ENCODE results near the gene OLFM2.
"Not testable (repeated sequence)": the region's sequence is repeated elsewhere in the genome, so short reads cannot be mapped to it uniquely, and the experiment has no call there.

Gene OLFM2

DNA sequence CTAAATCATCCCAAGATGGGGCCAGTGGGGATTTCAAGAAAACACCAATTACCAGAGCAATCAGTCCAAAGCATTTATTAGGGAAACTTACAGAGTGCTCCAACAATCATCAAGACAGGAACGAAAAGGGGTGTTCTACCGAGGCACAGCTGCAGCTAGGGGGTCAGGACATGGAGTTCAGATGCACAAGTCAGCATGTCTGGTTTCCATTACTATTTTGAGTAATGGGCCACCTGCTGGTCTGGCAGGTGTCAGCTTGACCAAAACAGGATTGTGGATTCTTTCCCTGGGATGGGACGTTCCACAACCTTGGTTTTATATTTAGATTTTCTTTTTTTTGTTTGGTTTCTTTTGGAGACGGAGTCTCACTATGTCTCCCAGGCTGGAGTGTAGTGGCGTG lies 112.5 kb downstream of the OLFM2 start:
- no peak for DNase-seq

DNA sequence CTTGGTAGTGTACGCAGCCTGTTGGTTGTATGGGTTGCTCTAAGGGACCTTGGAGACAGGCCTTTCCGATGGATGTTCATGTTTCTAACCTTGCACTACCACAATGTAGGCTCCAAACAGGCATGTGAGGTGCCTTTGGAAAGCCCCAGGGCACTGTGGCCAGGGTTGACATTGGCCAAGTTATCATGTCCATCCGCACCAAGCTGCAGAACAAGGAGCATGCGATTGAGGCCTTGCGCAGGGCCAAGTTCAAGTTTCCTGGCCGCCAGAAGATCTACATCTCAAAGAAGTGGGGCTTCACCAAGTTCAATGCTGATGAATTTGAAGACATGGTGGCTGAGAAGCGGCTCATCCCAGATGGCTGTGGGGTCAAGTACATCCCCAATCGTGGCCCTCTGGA lies 116.3 kb downstream of the OLFM2 start:
- not testable (repeated sequence) for DNase-seq

DNA sequence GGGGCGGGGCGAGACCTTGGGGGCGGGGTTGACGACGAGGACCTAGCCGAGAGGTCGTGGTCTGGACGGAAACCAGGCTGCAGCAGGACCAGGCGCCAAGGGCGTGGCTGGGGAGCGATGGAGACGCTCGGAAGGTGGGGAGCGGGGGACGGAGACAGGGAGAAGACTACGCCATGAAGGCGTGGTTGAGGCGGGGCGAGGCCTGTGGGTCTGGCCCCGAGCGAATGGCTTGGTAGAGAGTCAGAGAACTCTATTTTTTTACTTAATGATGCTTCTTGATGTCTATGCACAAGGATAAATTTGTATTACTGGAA lies 116.8 kb downstream of the OLFM2 start:
- DNase-seq, result no peak

DNA sequence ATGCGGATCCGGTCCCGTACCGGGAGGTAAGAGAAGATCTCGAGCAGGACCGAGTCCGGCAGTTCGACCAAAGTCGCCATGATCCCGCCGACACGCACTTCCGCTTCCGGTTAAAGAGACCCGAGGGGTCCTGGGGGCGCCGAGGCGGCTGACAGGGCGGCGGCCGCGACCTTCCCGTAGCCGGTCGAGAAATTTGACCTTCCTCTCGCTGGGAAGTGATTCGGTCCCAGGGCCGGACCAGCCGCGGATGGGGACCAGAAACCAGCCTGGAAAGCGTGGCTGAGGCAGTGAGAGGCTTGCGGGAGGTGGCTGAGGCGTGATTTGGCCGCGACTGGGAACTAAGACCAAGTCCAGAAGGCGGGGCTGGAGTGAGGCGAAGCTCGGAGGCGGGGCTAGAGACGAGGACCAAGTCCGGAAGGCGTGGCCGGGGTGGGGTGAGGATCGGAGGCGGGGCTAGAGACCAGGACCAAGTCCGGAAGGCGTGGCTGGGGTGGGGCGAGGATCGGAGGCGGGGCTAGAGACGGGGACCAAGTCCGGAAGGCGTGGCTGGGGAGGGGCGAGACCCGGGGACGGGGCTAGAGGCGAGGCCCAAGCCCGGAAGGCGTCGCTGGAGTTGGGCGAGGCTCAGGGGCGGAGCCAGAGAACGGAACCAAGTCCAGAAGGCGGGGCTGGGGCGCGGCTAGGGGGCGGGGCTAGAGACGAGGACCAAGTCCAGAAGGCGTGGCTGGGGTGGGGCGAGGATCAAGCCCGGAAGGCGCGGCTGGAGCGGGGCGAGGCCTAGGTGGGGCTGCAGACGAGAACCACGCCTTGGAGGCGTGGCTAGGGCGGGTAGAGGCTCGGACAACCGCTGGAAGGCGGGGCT lies 117.3 kb downstream of the OLFM2 start, which contains the start of gene FBXL12:
Gene FBXL12 (minus strand): TSS at position 346 of the 862 bp plus-strand sequence. CDS start 266 bp downstream, at position 80.
- DNase-seq, result peak; percentile 100

DNA sequence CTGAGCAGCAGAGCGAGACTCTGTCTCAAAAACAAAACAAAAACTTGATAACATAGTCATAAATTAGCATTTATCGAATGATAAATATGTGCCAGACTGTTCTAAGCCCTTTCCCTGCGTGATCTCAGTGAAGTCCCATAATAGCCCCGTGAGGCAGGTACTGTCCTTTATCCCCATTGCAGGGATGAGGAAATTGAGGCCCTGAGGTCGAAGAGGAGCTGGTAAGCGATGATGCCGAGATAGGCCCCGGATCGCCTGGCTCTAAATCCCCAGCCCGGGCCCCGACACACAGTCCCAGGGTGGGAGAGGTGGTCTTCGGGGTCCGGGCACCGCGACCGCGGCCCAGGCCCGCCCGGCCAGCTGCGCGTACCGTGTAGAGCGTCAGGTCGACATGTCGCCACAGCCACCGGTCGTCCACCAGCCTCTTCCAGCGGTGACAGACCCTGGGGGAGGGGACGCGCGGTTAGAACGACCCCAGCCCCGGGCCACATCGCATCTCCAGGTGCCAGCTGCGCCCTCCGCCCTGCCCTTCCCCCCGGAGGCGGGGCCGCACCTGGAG lies 118.1 kb downstream of the OLFM2 start:
- no peak for DNase-seq

DNA sequence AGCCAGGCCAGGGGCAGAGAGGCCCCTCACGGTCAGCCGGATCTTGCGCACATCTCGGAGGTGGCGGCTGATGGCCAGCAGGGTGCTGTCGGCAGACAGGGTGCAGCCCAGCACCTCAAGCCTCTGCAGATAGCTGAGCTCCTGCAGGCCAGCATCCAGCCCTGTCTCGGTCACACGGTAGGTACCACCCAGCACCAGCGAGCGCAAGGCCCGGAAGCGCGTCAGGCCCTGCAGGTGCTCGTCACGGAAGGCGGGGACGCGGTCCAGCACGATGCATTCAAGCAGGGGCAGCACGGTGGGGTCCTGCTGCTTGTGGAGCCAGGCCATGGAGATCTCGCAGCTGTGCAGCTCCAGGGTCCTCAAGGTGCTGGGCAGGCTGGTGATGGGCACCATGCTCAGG lies 125.2 kb downstream of the OLFM2 start:
- no peak for DNase-seq

DNA sequence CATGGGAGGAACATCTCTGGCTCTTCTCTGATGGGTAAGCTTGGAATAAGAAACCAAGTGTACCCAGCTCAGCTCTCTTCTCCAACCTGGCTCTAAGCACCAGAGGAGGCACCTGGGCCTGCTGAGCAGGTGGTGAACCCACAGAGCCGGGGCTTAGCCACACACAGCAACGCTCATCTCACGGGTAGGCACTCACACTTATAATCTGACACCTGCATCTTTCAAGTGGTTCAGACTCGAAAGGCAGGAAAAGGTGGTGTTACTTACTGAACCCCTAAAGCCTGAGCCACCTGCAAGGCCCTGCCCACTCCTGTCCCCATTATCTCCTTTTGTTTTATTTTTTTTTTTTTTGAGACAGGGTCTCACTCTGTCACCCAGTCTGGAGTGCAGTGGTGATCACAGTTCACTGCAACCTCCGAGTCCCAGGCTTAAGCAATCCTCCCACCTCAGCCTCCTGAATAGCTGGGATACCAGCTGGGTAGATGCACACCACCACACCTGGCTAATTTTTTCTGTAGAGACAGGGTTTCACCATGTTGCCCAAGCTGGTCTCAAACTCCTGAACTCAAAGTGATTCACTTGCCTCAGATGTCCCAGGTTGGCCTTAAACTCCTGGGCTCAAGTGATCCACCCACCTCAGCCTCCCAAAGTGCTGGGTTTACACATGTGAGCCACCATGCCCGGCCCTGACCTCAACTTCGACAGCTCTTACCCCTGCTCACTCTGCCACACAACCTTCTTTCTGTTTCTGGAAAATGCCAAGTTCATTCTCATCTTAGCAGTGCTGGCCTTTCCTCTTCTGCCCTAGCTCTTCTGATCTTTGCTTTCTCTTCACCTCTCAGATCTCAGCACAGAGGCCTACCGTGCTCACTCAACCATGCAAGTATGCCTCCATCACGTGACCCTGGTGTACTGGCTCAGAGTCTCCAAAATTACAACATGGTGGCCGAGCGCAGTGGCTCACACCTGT lies 127.2 kb downstream of the OLFM2 start:
- no peak for DNase-seq

DNA sequence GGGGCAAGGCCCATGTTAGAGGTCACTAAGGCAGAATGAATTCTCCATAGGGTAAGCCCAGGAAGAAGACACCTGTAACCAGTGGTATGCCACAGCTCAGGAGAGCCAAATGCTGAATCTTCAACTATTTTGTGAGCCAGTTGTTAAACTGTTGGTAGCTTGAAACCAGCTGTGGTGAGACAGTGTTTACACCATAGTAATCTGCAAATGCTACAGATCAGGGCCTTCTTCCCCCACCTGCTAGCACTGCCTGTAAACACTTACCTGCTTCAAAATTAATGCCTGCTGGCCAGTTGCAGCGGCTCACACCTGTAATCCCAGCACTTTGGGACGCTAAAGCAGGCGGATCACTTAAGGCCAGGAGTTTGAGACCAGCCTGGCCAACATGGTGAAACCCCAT lies 129.5 kb downstream of the OLFM2 start:
- no peak for DNase-seq
